DND-41 (cell line): Measurements from ENCODE around the gene DCTN2.

Experiments
- CTCF ChIP-seq: IDR thresholded peaks from 2 replicates; pipeline ENCODE4 v1.5.1; 2012; ENCODE audit warnings: borderline replicate concordance, low read length, moderate library complexity, mild to moderate bottlenecking; ENCODE audit not compliant: poor library complexity, severe bottlenecking; ENCODE audit errors: extremely low read depth
- EZH2 ChIP-seq: IDR thresholded peaks from 3 replicates; pipeline ENCODE4 v1.6.1; 2012; ENCODE audit warnings: borderline replicate concordance, low read depth, mild to moderate bottlenecking, moderate library complexity, low read length, inconsistent platforms; ENCODE audit not compliant: severe bottlenecking

- TF ChIP-seq EZH2 (no peak), CTCF (no peak)
Observed at GRCh38 chr12:57551637-57552305, 4.8 kb upstream of the DCTN2 start.
